Raji (cell line): ENCODE measurements around the gene GRB10.

Experiments
- POLR2A ChIP-seq: IDR thresholded peaks from 2 replicates; pipeline ENCODE4 v1.6.1; 2011; ENCODE audit warnings: low read depth, low read length, control low read depth; ENCODE audit not compliant: insufficient read depth

GRB10 gene

GRCh38 chr7:50685135-50686065 is 97.3 kb downstream of the GRB10 start:
- TF ChIP-seq POLR2A = no peak

- TF ChIP-seq POLR2A = no peak
These were observed 98.0 kb downstream of the GRB10 start for GRCh38 chr7:50684713-50685075.

GRCh38 chr7:50684011-50684712 is 98.5 kb downstream of the GRB10 start:
- TF ChIP-seq POLR2A = no peak

GRCh38 chr7:50682573-50682972 is 100.1 kb downstream of the GRB10 start:
- no peak for TF ChIP-seq POLR2A

GRCh38 chr7:50682079-50682478 is 100.6 kb downstream of the GRB10 start:
- no peak for TF ChIP-seq POLR2A

GRCh38 chr7:50681432-50682045 is 101.2 kb downstream of the GRB10 start:
- TF ChIP-seq POLR2A = no peak

- TF ChIP-seq POLR2A = no peak
These were observed 103.3 kb downstream of the GRB10 start for GRCh38 chr7:50679218-50680007.

- no peak for TF ChIP-seq POLR2A
These were observed 104.1 kb downstream of the GRB10 start for GRCh38 chr7:50678586-50678985.

GRCh38 chr7:50677638-50677996 is 105.1 kb downstream of the GRB10 start:
- no peak for TF ChIP-seq POLR2A

GRCh38 chr7:50676740-50677637 is 105.7 kb downstream of the GRB10 start:
- no peak for TF ChIP-seq POLR2A

GRCh38 chr7:50676079-50676478 is 106.6 kb downstream of the GRB10 start:
- TF ChIP-seq POLR2A = no peak

GRCh38 chr7:50674896-50675835 is 107.5 kb downstream of the GRB10 start:
- TF ChIP-seq POLR2A = no peak

- TF ChIP-seq POLR2A = no peak
These were observed 108.4 kb downstream of the GRB10 start for GRCh38 chr7:50674299-50674698.
